Esophagus muscularis mucosa (tissue), 4 donors: ENCODE results near the gene NEDD9. TPM values are rescaled to one million over a fixed set of nuclear protein-coding genes. Genes with fewer than 3 reads are reported as not detected.

Experiments
- DNase-seq: peaks from one replicate; pipeline ENCODE4 v3.0.0-alpha.2; 2017; ENCODE audit errors: extremely low spot score
- H3K27ac ChIP-seq, 4 donors: fragments of 200-600 bp; sonication (generic); replicated peaks in 1 of 4; 1 replicate in 3 of 4; 2 replicates in 1 of 4; pipeline ENCODE4 v1.5.1; 2016 to 2019; ENCODE audit warnings: mild to moderate bottlenecking in 1 of 4
- H3K27me3 ChIP-seq, 4 donors: fragments of 200-600 bp; sonication (generic); one replicate each; pipeline versions ENCODE4 v1.5.1 to v1.6.0; 2016 to 2019
- H3K36me3 ChIP-seq, 4 donors: fragments of 200-600 bp; sonication (generic); one replicate each; pipeline ENCODE4 v1.5.1; 2016 to 2019
- H3K4me1 ChIP-seq, 4 donors: fragments of 200-600 bp; sonication (generic); one replicate each; pipeline ENCODE4 v1.5.1; 2016 to 2019
- H3K4me3 ChIP-seq, 4 donors: fragments of 200-600 bp; sonication (generic); 1 replicate in 2 of 4; 2 replicates in 2 of 4; pipeline ENCODE4 v1.5.1; 2016 to 2019; ENCODE audit warnings: mild to moderate bottlenecking in 4 of 4, moderate library complexity in 1 of 4
- H3K9me3 ChIP-seq, 4 donors: fragments of 200-600 bp; sonication (generic); 1 replicate in 3 of 4; 2 replicates in 1 of 4; pipeline ENCODE4 v1.5.1; 2016 to 2019
- EP300 ChIP-seq: sonication (generic); formaldehyde crosslinking; IDR thresholded peaks from one replicate; pipeline ENCODE4 v1.6.1; 2017; ENCODE audit warnings: antibody characterized with exemption
- POLR2A ChIP-seq: fragments of 450-650 bp; IDR thresholded peaks from one replicate; pipeline ENCODE4 v1.6.1; 2017; ENCODE audit warnings: antibody characterized with exemption, moderate library complexity, mild to moderate bottlenecking, low read depth
- POLR2AphosphoS5 ChIP-seq, 2 donors: sonication (generic); formaldehyde crosslinking; IDR thresholded peaks; one replicate each; pipeline ENCODE4 v1.6.1; 2017; ENCODE audit warnings: antibody characterized with exemption in 2 of 2
- WGBS: methylation state at CpG from one replicate; pipeline ENCODE4 v1.1.5; 2018; 5-methylcytosine and 5-hydroxymethylcytosine counted together
- intact Hi-C: fragments of 100-400 bp; cut with DNase I; formaldehyde crosslinking; loops from one replicate; pipeline ENCODE4 v1.15.1; 2023
- total RNA-seq, 4 donors: library from RNA; depleted of rRNA; stranded (reverse); fragments of >200 nt; gene quantifications; one replicate each; pipeline versions ENCODE4 v1.1.0 to v1.2.1, GENCODE V29; 2016
- TF ChIP-seq, protein P1 (sequence below), 3 experiments: fragments of 200-600 bp in 2 of 3; fragments of 450-650 bp in 1 of 3; sonication (generic) in 2 of 3; IDR thresholded peaks; one replicate each; pipeline ENCODE4 v1.5.1; 2017 to 2019; ENCODE audit warnings: antibody characterized with exemption in 3 of 3, mild to moderate bottlenecking in 2 of 3, moderate library complexity in 1 of 3

Gene NEDD9
- total RNA-seq, 4 donors from 2014 or later: 18.3 to 47.2 (median 32.9) TPM

DNA sequence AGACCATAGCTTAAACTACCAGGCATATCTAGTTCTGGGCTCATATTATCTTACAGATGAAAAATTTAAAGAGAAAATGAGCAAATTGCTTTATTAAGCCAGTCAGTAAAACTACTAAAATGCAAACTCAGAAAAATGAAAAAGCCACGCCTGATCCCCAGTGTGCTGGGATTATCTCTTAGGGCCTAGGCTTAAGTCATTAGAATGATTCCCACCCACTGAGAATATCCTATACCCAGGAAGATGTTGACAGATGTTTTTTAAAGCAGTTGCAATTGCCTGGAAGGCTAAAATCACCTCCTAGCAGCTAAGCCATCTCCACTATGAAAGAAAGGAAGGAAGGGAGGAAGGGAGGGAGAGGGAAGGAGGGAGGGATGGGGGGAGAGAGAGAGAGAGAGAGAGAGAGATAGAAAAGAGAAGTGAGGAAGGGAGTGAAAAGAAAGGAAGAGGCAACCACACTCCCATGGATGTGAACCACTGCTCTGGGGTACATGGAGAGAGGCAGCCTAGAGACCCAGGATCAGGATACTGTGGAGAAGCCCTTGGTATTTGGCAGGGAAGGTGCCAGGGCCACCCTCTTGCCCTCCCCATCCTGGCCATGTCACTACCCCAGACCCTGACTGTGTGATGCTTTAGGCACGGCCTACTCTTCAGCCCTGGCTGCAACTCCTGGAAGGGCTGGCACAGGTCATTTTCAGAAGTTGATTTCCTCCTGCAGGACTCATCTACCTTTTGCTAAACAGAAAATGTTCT is 21.9 kb downstream of the NEDD9 start:
- H3K27me3 ChIP-seq: no peaks in the 10 kb centered on the region
- 79% methylated on average over 1 of the region's 2 CpGs for WGBS
- H3K36me3 ChIP-seq: peaks cover 0 to 35% (median 0%) of the 10 kb centered on the region in 4 donors
- H3K9me3 ChIP-seq: no peaks in the 10 kb centered on the region
- TF ChIP-seq, protein P1, sequence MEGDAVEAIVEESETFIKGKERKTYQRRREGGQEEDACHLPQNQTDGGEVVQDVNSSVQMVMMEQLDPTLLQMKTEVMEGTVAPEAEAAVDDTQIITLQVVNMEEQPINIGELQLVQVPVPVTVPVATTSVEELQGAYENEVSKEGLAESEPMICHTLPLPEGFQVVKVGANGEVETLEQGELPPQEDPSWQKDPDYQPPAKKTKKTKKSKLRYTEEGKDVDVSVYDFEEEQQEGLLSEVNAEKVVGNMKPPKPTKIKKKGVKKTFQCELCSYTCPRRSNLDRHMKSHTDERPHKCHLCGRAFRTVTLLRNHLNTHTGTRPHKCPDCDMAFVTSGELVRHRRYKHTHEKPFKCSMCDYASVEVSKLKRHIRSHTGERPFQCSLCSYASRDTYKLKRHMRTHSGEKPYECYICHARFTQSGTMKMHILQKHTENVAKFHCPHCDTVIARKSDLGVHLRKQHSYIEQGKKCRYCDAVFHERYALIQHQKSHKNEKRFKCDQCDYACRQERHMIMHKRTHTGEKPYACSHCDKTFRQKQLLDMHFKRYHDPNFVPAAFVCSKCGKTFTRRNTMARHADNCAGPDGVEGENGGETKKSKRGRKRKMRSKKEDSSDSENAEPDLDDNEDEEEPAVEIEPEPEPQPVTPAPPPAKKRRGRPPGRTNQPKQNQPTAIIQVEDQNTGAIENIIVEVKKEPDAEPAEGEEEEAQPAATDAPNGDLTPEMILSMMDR (IDR thresholded peaks at IDR 0.05): no peak
- TF ChIP-seq POLR2A: no peak
- no peak for TF ChIP-seq POLR2AphosphoS5 (IDR thresholded peaks at IDR 0.05)
- TF ChIP-seq EP300: no peak
- DNase-seq: no peak
- H3K4me3 ChIP-seq: no peak overlapping the region
- intact Hi-C loops: no loop called here
- peaks cover 73 to 84% (median 78%) of the 10 kb centered on the region in 4 donors for H3K4me1 ChIP-seq
- H3K27ac ChIP-seq: peak overlapping the region; percentile 40 to 82 (median 44)

DNA sequence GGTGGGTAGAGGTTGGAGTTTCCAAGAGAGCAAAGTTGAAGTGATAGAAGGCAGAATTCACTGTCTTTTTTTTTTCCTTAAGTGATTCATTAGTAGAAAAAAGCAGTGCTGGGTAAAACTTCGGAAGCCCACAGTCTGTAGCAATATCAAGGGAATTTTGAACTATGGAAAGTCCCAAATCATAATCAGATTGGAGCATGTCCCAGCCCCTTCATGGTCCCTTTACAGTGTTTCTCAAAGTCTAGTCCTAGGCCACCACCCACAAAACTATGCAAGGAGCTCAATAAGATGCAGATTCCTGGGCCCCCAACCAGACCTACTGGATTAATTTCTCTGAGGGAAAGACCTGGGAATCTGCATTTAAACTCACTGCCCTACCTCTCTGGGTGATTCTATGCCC is 22.6 kb downstream of the NEDD9 start:
- no peak for TF ChIP-seq POLR2AphosphoS5 (IDR thresholded peaks at IDR 0.05)
- no peak for TF ChIP-seq EP300
- TF ChIP-seq, protein P1 (IDR thresholded peaks at IDR 0.05): no peak
- no peak for TF ChIP-seq POLR2A
- intact Hi-C loops: no loop called here
- H3K4me1 ChIP-seq: peaks cover 68 to 78% (median 73%) of the 10 kb centered on the region in 4 donors
- no peak overlapping the region for H3K4me3 ChIP-seq
- no peaks in the 10 kb centered on the region for H3K27me3 ChIP-seq
- WGBS: 29% methylated on average over 1 of the region's 1 CpG
- peaks cover 0 to 42% (median 0%) of the 10 kb centered on the region in 4 donors for H3K36me3 ChIP-seq
- DNase-seq: no peak
- no peaks in the 10 kb centered on the region for H3K9me3 ChIP-seq
- peak overlapping the region; percentile 40 to 82 (median 44) for H3K27ac ChIP-seq

DNA sequence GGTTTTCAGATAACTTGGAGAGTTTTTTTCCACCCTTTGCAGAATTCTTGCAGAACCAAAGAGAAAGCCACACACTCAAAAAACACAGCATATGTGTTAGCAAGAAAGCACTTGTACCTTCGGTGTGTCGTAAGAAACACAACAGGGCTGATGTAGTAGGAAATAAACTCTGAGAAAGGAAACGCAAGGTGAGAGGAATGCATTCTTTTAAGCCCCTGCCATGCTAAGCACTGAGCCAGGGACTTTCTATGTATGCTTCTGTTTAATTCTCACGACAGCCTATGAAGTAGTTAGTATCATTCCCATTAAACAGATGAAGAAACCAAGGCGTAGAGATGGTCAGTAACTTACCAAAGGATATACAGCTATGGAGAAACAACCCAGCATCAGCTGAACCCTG is 23.1 kb downstream of the NEDD9 start:
- WGBS: 80% methylated on average over 5 of the region's 5 CpGs
- TF ChIP-seq POLR2A (no peak), POLR2AphosphoS5 (IDR thresholded peaks at IDR 0.05) (no peak), EP300 (no peak)
- TF ChIP-seq, protein P1 (IDR thresholded peaks at IDR 0.05): no peak
- no peak for DNase-seq
- H3K27me3 ChIP-seq: no peaks in the 10 kb centered on the region
- H3K9me3 ChIP-seq: no peaks in the 10 kb centered on the region
- H3K4me3 ChIP-seq: no peak overlapping the region
- intact Hi-C loops: no loop called here
- H3K27ac ChIP-seq: peak overlapping the region in 1 of 4 donors; percentile 82
- H3K4me1 ChIP-seq: peaks cover 62 to 75% (median 69%) of the 10 kb centered on the region in 4 donors
- H3K36me3 ChIP-seq: peaks cover 0 to 47% (median 0%) of the 10 kb centered on the region in 4 donors

DNA sequence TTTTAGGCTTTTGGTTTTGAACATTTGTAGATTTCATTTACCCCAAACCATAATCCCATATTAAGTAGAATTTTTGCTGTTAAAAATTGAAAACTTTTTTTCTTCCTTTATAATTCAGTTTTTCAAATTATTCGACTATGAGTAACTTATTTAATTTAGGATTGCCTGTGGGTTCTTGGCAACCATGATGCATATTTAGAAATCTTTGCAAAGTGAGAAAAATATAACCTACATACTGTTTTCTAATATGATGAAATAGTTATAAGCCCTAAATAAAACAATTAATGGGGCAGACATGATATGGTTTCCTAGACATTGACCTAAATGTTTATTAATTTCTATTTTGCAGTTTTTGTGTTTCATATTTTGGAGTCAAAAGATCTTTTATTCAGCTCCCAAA is 23.6 kb downstream of the NEDD9 start:
- 83% methylated on average over 1 of the region's 1 CpG for WGBS
- peaks cover 0 to 53% (median 0%) of the 10 kb centered on the region in 4 donors for H3K36me3 ChIP-seq
- H3K27ac ChIP-seq: peak overlapping the region in 1 of 4 donors; percentile 82
- intact Hi-C loops: no loop called here
- DNase-seq: no peak
- H3K4me1 ChIP-seq: peaks cover 57 to 72% (median 64%) of the 10 kb centered on the region in 4 donors
- no peaks in the 10 kb centered on the region for H3K9me3 ChIP-seq
- no peaks in the 10 kb centered on the region for H3K27me3 ChIP-seq
- TF ChIP-seq, protein P1 (IDR thresholded peaks at IDR 0.05): no peak
- TF ChIP-seq POLR2A: no peak
- H3K4me3 ChIP-seq: no peak overlapping the region
